K562 (cell line): ENCODE data around the gene ERAL1. TPM values are rescaled to one million over a fixed set of nuclear protein-coding genes. Genes with fewer than 3 reads are reported as not detected.

Experiments used
- AFF1 ChIP-seq, 2 experiments: fragments of 450-650 bp; IDR thresholded peaks; 2 replicates each; pipeline ENCODE4 v1.6.1; 2018; ENCODE audit warnings: mild to moderate bottlenecking in 2 of 2, low read depth in 1 of 2; ENCODE audit not compliant: partially characterized antibody in 2 of 2
- CBFA2T2 ChIP-seq: fragments of 450-650 bp; conservative IDR thresholded peaks from 2 replicates; pipeline ENCODE4 v1.6.1; 2017; ENCODE audit warnings: mild to moderate bottlenecking
- CBFA2T3 ChIP-seq: fragments of 450-650 bp; IDR thresholded peaks from 2 replicates; pipeline ENCODE4 v1.6.1; 2017
- CBX3 ChIP-seq, 2 experiments: IDR thresholded peaks; 1 replicate in 1 of 2; 2 replicates in 1 of 2; pipeline ENCODE4 v1.6.1; 2012; ENCODE audit warnings: inconsistent platforms in 2 of 2, low read length in 2 of 2, borderline replicate concordance in 1 of 2, control low read depth in 1 of 2
- CCNT2 ChIP-seq: IDR thresholded peaks from 2 replicates; pipeline ENCODE4 v1.6.1; 2011; ENCODE audit warnings: borderline replicate concordance, low read depth, mild to moderate bottlenecking, moderate library complexity, mixed read lengths, low read length; ENCODE audit not compliant: insufficient read length; ENCODE audit errors: extremely low read depth
- MITF ChIP-seq: IDR thresholded peaks from 2 replicates; pipeline ENCODE4 v1.6.1; 2014; ENCODE audit warnings: antibody characterized with exemption
- MYNN ChIP-seq, 2 experiments: sonication (generic); formaldehyde crosslinking in 1 of 2; IDR thresholded peaks; 2 replicates each; pipeline versions ENCODE4 v1.5.0 to v1.6.1; 2016 to 2020; ENCODE audit warnings: antibody characterized with exemption in 1 of 2, missing genetic modification reagents in 1 of 2
- POU5F1 ChIP-seq: fragments of 150-350 bp; IDR thresholded peaks from 2 replicates; pipeline ENCODE4 v1.6.1; 2014; ENCODE audit warnings: borderline replicate concordance, low read length, low read depth, mild to moderate bottlenecking; ENCODE audit not compliant: partially characterized antibody
- RNF219 ChIP-seq: fragments of 250-450 bp; sonication (Bioruptor Pico); IDR thresholded peaks from 2 replicates; pipeline ENCODE4 v1.5.0; 2022; ENCODE audit warnings: mild to moderate bottlenecking
- SOX6 ChIP-seq: fragments of 450-650 bp; IDR thresholded peaks from 2 replicates; pipeline ENCODE4 v1.6.1; 2014; ENCODE audit warnings: mild to moderate bottlenecking
- SREBF2 ChIP-seq: sonication (generic); formaldehyde crosslinking; IDR thresholded peaks from 2 replicates; pipeline ENCODE4 v1.4.0; 2020; ENCODE audit warnings: mild to moderate bottlenecking, missing genetic modification reagents
- TCF15 ChIP-seq: fragments of 250-450 bp; sonication (Bioruptor Pico); IDR thresholded peaks from 2 replicates; pipeline ENCODE4 v1.8.0; 2022; ENCODE audit warnings: moderate library complexity, mild to moderate bottlenecking, inconsistent platforms
- TFAP4 ChIP-seq: sonication (generic); formaldehyde crosslinking; IDR thresholded peaks from 2 replicates; pipeline ENCODE4 v1.8.0; 2022; ENCODE audit warnings: missing genetic modification reagents, mild to moderate bottlenecking, moderate library complexity, borderline replicate concordance
- TFE3 ChIP-seq: fragments of 450-650 bp; formaldehyde crosslinking; IDR thresholded peaks from 2 replicates; pipeline ENCODE4 v1.4.0; 2020; ENCODE audit warnings: mild to moderate bottlenecking, mixed read lengths
- ZBTB7A ChIP-seq: IDR thresholded peaks from 2 replicates; pipeline ENCODE4 v1.6.1; 2011; ENCODE audit warnings: low read depth, mild to moderate bottlenecking, low read length, moderate library complexity, borderline replicate concordance; ENCODE audit not compliant: control insufficient read depth
- polyA plus RNA-seq, 8 experiments: library from polyadenylated mRNA; depleted of rRNA in 4 of 8; stranded (reverse) in 5 of 8; unstranded in 3 of 8; fragments of >200 nt; fragmentation: Nextera tagmentation in 2 of 8; fragmentation: Illumina TruSeq in 1 of 8; extraction: Ambion mirVana in 2 of 8; extraction: Trizol in 1 of 8; gene quantifications; 2 replicates each; pipeline versions ENCODE4 v1.2.1 to v1.2.3, GENCODE V29; 2011 to 2014; ENCODE audit warnings: inconsistent platforms in 1 of 8, missing spikeins in 1 of 8
- total RNA-seq, 7 experiments: library from RNA; depleted of rRNA in 6 of 7; stranded (reverse); fragments of >200 nt in 6 of 7; fragmentation: Illumina TruSeq in 2 of 7; extraction: Trizol in 2 of 7; gene quantifications; 2 replicates each; pipeline versions ENCODE4 v1.2.1 to v1.2.3, GENCODE V29; 2011 to 2021; ENCODE audit warnings: low replicate concordance in 1 of 7

ERAL1 gene
- total and polyA plus RNA-seq, 9 of the 15 experiments (the other 6 are each of a cell fraction or from before 2014, with no cell fraction given) = 37.5 to 351 (median 106) TPM

- TF ChIP-seq MYNN (IDR thresholded peaks at IDR 0.05) = no peak
- TF ChIP-seq MYNN (CRISPR knock-in tag; IDR thresholded peaks at IDR 0.05) = no peak
- no peak for TF ChIP-seq RNF219 (CRISPR knock-in tag)
- TF ChIP-seq CBX3 (IDR thresholded peaks at IDR 0.05; ENCODE audit: borderline replicate concordance in 1 of 2, low read length in 2 of 2) = no peak
- peak; percentile 66; the same call in 1 of the 2 replicates for TF ChIP-seq MITF
- TF ChIP-seq SOX6 = peak; percentile 56; the same call in 1 of the 2 replicates
- peak in 1 of 2 experiments; percentile 23 for TF ChIP-seq AFF1 (IDR thresholded peaks at IDR 0.05; ENCODE audit: low read depth in 1 of 2, partially characterized antibody in 2 of 2)
- peak; percentile 15 for TF ChIP-seq CCNT2
- TF ChIP-seq TCF15 (CRISPR knock-in tag) = 0 out of 2 replicates have a peak, but pooled peaks have one; percentile 48
- TF ChIP-seq POU5F1 = no peak
- peak; percentile 31; the same call in 1 of the 2 replicates for TF ChIP-seq CBFA2T2
- TF ChIP-seq CBFA2T3 = 0 out of 2 replicates have a peak, but pooled peaks have one; percentile 12
- TF ChIP-seq TFAP4 (CRISPR knock-in tag) = no peak
- peak; percentile 98 for TF ChIP-seq TFE3 (CRISPR knock-in tag)
- TF ChIP-seq SREBF2 = no peak
- TF ChIP-seq ZBTB7A = peak; percentile 23; the same call in 1 of the 2 replicates
Observed at GRCh38 chr17:28904800-28905199, 50.0 kb downstream of the ERAL1 start (continued).
